Measurements from ENCODE around the gene PODXL. TPM values are rescaled to one million over a fixed set of nuclear protein-coding genes. Genes with fewer than 3 reads are reported as not detected.
"Not testable (repeated sequence)": the region's sequence is repeated elsewhere in the genome, so short reads cannot be mapped to it uniquely, and the experiment has no call there.

PODXL gene
- total RNA-seq, 1 donor from 2014 or later, result 141 TPM

DNA sequence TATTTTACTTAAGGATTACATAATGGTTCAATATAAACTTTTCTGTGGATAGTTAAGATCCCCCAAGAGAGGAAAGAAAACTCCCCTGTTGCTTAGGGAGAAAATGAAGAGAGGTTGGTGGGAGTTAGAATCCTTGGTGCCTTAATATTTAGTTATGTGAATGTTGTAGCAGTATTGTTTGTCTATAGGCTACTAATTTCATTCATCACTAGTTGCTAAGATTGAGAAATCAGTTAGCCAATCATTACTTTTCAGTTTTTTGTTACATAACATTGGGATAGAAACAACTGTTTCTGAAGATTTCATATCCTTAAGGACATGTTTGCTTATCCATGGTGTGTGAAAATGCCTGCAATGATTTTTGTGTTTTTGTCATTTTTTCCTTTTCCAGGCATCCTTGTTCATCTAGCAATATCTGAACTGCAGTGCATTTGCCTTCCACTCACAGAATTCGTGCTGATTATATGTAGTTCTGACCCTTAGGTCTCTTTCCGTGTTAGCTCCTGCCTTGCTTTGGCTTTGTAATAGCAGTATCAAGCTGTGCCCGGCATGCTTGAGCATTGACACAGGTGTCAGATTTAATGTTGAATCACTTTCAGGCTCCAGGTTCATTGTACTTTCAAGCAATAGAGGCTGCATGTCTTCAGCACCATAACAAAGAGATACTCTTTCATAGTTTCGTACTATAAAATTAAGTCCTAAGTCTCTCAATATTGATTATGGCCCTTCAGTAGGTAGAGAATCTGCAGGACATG is 85.0 kb downstream of the PODXL start:
- Histone ChIP-seq H3K36me3 (peaks cover 24 to 38% of the 10 kb centered on the region in 2 donors), H3K4me3 (no peak overlapping the region), H3K27me3 (no peaks in the 10 kb centered on the region), H3K27ac (peak overlapping the region; percentile 30 to 44), H3K9me3 (no peaks in the 10 kb centered on the region), H3K4me1 (peaks cover 0 to 10% of the 10 kb centered on the region in 2 donors)
- no peak for TF ChIP-seq CTCF (IDR thresholded peaks at IDR 0.05)
- intact Hi-C loops (cut with DNase I), result no loop called here
- no peak for DNase-seq (ENCODE audit: low spot score in 2 of 2)

DNA sequence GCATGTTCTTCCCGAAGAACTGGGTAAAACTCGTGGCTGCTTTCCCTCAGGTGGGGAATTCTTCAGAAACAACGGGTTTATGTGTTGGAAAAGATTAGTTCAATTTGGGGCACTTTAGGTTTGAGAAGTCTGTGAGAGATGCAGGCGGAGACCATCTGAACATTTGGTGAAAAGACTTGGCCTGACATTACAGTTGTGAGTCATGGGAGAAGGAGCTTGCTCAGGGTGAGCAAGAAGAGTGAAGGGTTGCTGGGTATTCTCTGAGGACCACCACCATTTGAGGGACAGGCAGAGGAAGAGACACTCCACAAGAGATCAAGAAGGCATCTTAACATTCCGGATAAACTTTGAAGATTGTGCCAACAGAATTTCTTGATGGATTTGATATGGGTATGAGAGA is 88.6 kb downstream of the PODXL start:
- H3K9me3 ChIP-seq, result no peaks in the 10 kb centered on the region
- intact Hi-C loops (cut with DNase I), result no loop called here
- no peak for TF ChIP-seq CTCF (IDR thresholded peaks at IDR 0.05)
- no peak for DNase-seq (ENCODE audit: low spot score in 2 of 2)
- H3K36me3 ChIP-seq, result peaks cover 39 to 52% of the 10 kb centered on the region in 2 donors
- H3K4me3 ChIP-seq, result no peak overlapping the region
- no peaks in the 10 kb centered on the region for H3K27me3 ChIP-seq
- peaks cover 0 to 8% of the 10 kb centered on the region in 2 donors for H3K4me1 ChIP-seq
- no peak overlapping the region for H3K27ac ChIP-seq

GRCh38 chr7:131466735-131467365 is 89.6 kb downstream of the PODXL start:
- Histone ChIP-seq H3K27ac (no peak overlapping the region), H3K9me3 (no peaks in the 10 kb centered on the region), H3K4me3 (no peak overlapping the region), H3K36me3 (peaks cover 42 to 56% of the 10 kb centered on the region in 2 donors), H3K27me3 (no peaks in the 10 kb centered on the region), H3K4me1 (peaks cover 0 to 5% of the 10 kb centered on the region in 2 donors)
- intact Hi-C loops (cut with DNase I), result no loop called here
- no peak for DNase-seq (ENCODE audit: low spot score in 2 of 2)
- no peak for TF ChIP-seq CTCF (IDR thresholded peaks at IDR 0.05)

- H3K9me3 ChIP-seq; intact Hi-C loops (cut with DNase I); H3K4me1 ChIP-seq; H3K4me3 ChIP-seq; DNase-seq (ENCODE audit: low spot score in 2 of 2); H3K27me3 ChIP-seq; H3K27ac ChIP-seq: not testable (repeated sequence)
- peaks cover 31 to 38% of the 10 kb centered on the region in 2 donors for H3K36me3 ChIP-seq
These were observed 93.7 kb downstream of the PODXL start for GRCh38 chr7:131462715-131463114.

DNA sequence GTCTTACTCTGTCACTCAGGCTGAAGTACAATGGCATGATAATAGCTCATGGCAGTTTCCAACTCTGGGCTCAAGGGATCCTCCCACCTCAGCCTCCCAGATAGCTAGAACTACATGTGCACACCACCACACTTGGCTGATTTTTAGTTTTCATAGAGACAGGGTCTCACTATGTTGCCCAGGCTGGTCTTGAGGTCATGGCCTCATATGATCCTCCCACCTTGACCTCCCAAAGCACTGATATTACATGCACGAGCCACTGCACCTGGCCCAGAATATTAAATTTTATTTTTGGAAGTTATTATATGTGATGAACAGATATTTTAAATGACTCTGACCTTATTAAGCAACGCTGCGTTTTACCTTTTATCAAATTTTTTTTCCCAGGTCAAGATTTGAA is 94.4 kb downstream of the PODXL start:
- H3K4me3 ChIP-seq, result no peak overlapping the region
- no peaks in the 10 kb centered on the region for H3K9me3 ChIP-seq
- no peaks in the 10 kb centered on the region for H3K4me1 ChIP-seq
- no peak overlapping the region for H3K27ac ChIP-seq
- intact Hi-C loops (cut with DNase I), result no loop called here
- no peaks in the 10 kb centered on the region for H3K27me3 ChIP-seq
- no peak for DNase-seq (ENCODE audit: low spot score in 2 of 2)
- peaks cover 31 to 32% of the 10 kb centered on the region in 2 donors for H3K36me3 ChIP-seq
- no peak for TF ChIP-seq CTCF (IDR thresholded peaks at IDR 0.05)

GRCh38 chr7:131459256-131459655 is 97.2 kb downstream of the PODXL start:
- Histone ChIP-seq H3K36me3 (peaks cover 18 to 20% of the 10 kb centered on the region in 2 donors), H3K4me3 (no peak overlapping the region), H3K27ac (no peak overlapping the region), H3K9me3 (no peaks in the 10 kb centered on the region), H3K27me3 (no peaks in the 10 kb centered on the region), H3K4me1 (no peaks in the 10 kb centered on the region)
- no peak for DNase-seq (ENCODE audit: low spot score in 2 of 2)
- TF ChIP-seq CTCF (IDR thresholded peaks at IDR 0.05), result no peak
- intact Hi-C loops (cut with DNase I), result no loop called here
